CD4-positive, alpha-beta T cell treated with Interleukin-15 for 1 hour (primary cell): Measurements from ENCODE around the gene WIPF2.
A peak's percentile ranks its signal among the peaks of the same experiment; 100 is the strongest.

Experiments used
- DNase-seq: peaks from one replicate; pipeline ENCODE4 v3.0.0-alpha.2; 2020

The WIPF2 gene

DNA sequence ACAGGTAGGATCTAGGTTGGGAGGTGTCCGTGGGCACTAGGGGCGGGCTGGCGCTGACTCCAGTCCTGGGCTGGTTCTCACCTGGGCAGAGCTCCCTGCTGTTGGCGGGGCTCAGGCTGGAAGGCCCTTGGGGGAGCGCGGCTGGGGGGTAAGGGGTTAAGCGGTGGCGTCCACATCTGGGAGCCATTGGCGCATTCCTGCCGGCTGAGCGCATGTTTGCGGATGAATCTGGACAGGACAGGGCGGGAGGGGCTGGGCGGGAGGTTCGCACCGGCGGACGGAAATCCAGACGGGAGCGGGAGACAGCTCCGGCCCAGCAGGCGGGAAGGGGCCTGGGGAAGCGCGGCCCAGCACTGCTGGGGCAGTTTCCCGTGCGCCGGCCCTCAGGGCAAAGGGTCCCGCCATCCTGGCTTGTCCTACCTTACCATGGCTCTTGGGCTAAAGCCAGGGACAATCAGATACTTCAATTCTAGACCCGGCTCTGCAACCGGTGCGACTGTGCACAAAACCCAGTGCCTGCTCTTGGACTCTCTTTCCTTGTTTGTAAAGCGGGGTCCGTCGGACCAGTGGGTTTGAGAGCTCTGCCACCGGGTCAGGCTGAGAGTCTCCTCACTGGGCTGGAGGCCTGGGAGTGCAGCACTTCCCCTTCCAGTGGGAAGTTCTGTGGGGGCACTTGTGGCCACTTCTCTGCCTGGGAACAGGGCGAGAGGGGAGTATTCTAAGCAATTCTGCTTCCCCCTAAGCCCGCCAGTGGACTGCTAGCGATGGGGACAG lies 97.7 kb downstream of the WIPF2 start:
- no peak for DNase-seq

DNA sequence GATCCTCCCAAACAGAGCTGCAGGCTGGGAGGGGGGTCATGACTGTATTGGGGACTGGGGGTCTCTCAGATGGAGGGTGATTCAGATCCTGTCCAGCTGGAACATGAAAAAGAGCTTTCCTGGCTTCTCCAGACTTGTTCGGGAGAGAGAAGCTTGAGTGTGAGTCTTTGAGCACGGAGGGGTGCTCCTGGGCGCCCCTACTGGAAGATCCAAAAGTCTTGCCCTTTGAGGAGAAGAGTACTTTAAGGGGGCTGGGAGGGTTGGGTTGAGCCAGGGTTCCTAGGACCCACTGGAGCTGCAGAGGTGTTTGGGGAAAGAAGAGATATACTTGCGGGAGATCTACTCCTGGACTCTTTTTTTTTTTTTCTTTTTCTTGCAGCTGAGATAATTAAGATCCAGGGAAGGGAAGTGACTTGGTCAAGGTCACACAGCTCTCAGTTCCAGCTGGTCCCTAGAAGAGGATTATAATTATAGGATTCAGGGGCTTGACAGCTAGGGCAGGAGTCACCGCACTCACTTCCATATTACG lies 98.3 kb downstream of the WIPF2 start:
- peak; percentile 43 for DNase-seq

DNA sequence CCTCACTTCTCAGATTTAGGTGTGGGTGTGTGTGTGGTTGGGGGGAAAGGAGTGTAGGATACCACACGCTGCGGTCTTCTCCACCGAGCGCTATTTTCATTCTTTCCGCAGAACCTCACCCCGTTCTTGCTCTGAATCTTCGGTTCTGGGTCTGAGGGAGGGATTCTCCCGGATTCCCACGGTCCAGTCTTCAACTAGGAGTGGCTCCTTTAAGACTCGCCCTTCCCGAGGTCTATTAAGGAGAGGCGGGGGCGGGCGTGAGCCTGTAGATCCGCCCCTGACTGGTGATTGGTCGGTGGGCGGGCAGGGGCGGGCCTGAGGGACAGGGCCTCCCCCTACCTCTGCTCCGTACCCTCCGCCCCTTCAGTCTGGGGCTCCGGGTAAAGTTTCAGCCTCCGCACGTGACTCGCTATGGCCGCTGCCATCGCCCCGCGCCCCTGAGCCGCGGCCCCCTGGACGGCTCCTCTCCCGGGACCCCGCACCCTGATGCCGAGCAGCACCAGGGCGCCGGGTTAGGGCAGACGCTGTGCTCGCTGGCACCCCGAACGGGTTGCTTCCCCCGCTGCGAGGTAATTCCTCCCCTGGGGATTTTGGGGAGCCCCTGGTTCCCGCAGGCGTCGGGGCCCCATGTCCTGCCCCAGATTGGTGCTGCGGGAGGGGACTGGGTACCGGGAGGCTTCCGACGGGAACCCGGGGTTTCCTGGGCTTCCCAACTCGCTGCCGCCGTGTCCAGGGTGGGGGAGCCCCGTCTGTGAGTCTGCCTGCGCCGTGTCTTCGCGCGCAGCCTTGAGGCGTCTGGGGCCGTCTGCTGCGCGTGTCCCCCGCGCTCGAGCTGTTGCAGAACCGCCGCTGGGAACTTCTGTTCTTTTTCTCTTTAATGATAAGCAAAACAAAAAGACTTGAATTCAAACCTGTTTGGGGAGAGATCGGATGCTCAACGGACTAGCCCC lies 99.1 kb downstream of the WIPF2 start:
- peak; percentile 94 for DNase-seq

DNA sequence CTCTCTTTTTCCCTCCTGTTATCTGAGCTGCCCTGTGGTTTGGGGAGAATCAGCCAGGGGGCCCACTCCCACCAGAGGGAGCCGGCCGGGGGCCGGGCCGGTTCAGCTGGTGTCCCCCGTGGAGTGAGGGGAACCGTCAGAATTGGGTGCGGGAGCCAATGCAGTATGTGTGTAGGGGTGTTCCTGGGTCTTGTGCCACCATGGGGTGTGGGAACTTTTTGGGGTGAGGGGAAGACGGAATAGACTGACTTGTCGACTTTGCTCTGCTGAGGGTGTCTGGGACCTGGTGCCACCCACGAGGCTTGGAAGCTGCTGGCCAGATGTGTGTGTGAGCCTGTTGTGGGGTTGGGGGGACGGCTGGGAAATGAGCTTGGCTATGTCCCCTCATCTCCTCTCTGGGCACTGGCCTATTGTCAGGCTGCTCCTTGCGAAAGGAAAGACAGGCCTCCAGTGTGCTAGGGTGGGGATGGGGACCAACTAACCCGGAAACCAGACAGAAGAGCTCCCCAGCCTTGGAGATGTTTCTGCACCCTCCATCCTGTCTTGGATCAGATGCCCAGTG lies 99.8 kb downstream of the WIPF2 start:
- DNase-seq, result no peak

DNA sequence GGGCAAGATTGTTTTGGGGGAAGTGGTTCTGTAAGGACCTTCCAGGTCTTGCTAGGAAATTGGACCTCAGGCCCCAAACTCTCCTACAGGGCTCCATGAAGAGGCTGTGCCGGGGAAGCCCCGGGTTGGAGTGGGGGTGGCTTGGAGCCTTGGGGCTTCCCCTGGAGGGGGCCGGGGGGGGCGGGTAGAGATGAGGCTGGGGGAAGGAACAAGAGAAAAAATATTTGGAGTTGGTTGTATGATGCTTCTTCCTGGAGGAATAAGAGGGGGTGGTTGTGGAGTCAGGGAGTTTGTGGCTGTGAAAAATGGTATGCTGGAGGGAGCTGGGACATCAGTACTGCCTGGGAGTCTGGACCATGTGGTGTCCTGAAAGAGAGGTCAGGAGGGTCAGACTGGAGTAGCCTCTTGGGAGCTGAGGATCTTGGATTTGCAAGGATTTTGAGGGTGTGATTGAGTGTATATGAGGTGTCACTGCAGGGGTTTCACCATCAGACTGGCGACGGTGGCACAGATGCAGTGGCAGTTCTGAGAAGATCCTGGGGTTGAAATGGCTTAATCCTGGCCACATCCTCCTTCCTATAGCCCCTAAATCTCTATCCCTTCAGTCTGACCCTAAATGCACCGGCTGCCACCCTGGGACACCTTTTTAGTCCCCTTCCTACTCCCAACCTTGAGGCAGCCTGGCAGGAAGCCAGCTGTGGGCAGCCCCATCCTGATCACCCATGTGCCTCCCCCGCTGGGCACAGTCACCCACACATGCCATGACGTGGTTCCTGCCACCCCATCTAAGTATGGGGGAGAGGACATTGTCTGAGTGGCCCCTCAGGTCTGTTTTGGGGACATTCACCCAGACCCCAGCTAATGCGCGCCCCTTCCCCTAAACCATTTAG lies 100.8 kb downstream of the WIPF2 start:
- peak; percentile 90 for DNase-seq

DNA sequence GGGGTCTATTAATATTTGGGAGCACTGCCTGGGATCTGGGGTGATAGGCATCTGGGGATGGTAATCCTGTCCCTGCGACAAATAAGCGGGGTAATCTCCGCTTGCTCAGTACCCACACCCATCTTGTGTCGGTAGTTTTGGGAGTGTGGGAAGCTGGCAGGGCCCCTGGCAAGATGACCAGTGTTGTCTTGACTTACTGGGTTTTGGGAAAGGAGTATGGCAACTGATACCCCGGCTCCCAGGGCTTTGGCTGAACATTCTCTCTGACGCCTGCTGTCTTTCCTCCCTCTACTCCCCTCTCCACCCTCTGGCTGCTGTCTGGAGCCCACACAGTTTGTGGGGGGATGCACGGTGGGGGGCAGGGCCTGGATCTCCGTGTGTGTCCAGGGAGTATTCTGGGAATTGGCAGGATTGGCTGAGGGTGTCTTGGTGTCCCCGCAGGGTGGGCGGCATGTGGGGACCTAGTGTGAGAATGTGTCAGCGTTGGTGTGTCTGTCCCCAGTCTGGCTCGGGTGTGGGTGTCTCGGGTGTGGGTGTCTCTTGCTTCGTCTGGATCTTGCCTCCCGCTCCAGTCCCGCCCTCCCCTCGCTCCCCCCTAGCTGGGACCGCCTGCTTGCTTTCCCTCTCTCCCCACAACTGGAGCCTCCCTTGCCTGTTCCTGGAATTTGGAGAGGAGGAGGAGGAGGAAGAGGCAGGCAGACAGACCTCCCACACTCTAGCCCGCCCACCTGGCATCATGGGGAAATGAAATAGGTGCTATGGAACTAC lies 101.8 kb downstream of the WIPF2 start:
- DNase-seq, result peak; percentile 81

DNA sequence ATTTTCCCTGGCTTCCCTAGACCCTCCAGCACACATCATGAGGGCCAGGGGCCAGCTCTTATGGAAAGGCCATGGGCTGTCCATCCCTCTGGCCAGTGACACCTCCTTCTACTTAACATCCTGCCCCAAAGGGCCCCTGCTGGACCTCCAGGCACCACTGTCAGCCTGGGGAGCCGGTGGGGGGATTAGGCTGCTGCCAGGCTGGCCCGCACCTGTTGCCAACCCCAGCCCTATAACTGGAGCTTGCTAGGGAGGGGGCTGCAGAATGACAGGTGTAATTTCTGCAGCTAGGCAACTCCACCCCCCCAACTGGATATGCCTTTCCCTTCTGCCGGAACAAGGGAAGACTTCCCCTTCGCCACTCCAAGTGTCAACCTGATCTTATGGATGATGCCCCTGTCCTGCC lies 102.4 kb downstream of the WIPF2 start:
- DNase-seq, result peak; percentile 49

DNA sequence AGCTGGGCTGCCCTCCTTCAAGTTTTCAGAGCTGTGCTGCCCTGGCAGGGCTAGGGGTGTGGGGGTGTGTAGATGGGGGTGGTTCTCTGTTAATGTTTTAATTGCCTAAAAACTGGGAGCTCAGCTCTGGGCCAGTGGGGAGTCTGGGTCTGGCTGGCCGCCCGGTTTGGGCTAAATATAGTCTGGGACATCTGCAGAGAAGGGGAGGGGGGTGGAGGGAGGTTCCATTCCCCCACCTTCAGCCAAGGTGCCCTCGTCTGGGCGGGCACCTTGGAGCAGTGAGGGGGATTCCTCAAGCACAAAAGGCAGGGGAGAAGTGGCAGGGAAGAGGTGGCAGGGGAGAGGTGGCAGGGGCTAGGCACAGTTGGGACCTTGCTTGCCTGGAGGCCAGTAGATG lies 102.9 kb downstream of the WIPF2 start:
- no peak for DNase-seq

DNA sequence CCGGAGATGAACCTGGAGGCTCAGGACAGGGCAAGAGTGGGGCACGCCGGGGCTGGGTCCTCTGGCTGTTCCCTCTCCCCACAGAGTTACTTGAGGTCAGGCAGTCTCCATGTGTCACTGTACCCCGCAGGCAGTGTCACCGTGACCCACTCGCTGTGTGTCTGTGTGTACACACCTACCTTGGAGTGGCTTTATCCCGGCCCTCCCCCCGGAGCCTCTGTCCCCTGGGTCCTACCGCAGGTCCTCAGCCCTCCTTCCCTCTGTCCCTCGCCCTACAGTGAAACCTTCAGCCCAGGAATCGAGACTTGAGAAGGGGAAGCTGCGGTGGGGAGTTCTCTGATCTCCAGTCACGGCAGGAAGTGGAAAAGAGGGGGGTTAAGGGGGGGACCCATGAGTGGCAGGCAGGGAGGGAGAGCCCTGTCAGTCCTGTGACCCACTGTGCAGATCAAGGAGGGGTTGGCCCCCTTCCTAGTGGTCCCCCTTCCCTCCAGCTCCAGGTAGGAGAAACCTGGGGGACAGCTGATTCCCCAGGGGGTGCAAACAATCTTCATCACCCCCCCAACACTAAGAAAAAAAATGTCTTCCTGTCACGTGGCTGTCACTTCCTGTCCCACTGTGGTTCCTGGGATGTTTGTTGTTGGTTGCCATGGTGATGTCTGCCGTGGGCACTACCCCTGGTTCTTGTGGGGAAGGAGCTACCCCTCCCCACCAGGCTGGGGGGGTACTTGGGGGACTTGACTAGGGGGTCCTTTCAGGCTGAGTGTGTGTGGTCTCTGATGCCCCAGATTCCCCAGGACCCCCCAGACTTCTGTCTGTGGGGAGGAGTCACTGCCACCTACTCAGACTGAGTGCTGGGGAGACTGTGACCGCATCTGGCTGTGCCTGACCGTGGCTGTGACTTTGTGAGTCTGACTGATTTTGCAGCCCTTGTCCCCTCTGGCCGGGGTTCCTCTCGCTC lies 103.5 kb downstream of the WIPF2 start:
- peak; percentile 97 for DNase-seq

DNA sequence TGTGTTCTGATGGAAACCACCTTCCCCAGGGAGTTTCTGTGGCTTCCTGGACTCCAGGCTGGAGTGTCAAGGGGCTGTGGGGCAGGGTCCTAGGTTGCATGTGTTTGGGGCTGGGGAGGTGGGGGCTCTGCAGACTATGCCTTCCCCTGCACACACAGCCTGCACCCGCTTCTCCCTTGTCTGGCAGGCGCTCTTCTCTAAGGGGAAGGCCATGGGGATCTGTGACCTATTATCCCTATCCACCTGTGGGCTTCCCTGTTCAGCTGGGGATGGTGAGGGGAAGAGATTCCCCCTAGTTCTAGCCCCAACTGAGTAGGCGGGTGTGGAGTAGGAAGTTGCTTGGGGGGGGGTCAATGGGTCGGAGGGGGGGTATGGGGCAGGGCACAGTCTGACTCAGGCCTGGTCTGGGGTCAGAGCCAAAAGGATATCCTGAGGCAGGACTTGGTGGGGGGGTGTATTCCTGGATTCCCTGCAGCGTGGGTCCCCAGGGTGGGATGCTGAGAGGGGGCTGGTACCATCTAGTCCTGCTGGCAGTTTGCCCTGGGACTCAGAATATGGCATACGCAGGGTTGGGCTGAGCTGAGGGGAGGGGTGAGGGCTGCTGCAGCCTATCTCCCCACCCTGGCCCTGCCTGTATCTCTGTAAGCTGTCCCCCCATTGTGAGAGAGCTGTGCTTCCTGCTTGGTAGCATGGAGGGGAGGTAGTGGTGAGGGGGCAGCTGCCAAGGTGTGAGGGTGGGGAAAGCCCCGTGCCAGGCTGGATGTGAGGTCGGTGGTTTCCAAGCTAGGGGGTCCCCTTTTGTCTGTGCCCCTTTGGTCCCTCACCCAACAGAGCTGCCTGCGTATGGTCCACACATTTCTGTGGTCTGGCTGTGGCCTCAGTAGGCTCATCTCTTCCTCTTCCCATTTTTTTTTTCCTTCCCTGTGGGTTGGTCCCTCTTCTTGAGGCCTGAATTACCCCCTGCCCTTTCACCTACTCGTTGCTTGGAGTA lies 104.6 kb downstream of the WIPF2 start:
- peak; percentile 94 for DNase-seq

DNA sequence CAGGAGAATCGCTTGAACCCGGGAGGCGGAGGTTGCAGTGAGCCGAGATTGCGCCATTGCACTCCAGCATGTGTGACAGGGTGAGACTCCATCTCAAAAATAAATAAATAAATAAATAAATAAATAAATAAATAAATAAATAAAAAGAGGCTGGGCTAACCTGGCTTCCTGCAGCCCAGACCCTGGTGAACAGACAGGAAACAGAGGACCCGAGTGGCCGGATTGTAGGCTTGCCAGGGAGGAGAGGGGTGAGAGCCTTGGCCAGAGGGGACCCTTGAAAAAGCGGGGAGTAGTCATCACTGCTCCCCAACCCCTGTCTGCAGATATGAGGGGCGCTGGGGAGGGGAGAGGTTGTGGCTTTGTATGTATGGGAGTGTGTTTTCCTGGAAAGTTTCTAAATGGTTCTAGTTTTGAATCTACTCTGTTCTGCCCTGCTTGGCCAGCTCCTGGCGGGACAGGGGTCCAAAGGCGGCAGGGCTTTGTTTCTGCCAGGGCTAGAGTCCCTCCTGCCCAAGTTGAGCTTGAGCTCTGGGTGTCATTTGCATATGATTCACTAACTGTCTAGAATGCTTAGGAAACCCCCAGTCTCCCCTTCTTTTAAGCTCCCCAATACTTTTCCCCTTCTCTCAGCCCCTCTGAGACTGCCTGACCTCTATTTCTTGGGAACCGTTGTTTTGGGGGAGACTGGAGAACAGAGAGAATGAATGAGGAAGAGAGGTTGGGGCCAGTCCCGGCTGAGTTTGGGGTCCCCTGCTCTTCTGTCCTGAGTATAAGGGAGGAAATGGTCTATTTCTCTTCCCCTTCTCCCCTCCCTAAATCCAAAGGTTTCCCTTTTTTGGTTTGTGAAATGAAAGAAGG lies 106.3 kb downstream of the WIPF2 start:
- peak; percentile 60 for DNase-seq

DNA sequence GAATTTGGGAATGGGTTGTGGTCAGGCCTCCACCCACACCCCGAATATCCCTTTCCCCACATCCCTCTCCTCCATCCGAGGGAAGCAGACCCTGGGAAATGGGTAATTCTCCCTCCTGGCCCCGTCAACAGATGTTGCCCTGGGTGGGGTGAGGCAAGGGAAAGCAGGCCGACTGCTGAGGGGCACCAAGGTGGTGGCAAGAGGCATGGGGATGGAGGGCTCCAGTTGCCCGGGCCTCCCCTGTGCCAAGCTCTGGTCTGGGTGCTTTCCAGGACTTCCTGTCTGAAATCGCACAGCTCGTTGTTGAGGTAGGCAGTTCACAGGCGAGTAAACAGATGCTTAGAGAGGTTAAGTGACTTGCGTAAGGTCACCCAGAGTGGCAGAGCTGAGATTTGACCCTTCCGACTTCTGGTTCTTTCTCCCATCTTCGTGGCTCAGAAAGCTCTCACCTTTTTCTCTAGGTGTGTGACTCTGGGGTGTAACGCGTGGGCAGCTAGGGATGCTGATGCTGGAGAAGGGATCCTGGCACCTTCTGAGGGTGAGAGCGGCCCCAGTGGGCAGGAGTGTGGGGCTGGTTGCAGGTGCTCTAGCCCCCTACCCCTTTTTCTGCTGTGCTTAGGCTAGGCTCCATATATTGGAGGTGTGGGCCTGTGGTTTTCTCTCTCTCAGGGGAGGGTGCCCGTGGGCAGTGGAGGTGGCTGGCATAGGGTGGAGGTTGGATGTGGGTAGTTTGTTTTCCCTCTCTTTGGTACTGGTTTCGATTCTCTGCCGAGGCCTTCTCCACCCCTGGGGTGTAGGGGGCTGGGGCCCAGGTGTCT lies 107.1 kb downstream of the WIPF2 start:
- peak; percentile 85 for DNase-seq

DNA sequence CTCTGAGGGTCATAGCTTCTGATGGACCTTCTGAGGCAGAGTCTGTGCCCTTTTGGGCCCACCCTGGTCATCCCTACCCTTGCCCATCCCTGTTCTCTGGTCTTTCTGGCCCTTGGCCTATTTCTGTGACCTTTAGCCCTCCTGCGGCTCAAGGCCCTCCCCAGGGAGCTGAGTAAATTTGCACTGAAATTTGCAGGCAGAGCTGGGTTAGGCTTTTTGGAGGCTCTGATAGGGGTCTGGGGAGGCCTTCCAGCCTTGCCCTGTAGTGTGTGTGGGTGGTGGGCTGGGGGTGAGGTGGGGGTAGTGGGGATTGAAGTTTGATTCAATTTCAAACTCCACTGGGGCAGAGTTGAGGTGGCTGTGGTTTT lies 107.7 kb downstream of the WIPF2 start:
- no peak for DNase-seq

DNA sequence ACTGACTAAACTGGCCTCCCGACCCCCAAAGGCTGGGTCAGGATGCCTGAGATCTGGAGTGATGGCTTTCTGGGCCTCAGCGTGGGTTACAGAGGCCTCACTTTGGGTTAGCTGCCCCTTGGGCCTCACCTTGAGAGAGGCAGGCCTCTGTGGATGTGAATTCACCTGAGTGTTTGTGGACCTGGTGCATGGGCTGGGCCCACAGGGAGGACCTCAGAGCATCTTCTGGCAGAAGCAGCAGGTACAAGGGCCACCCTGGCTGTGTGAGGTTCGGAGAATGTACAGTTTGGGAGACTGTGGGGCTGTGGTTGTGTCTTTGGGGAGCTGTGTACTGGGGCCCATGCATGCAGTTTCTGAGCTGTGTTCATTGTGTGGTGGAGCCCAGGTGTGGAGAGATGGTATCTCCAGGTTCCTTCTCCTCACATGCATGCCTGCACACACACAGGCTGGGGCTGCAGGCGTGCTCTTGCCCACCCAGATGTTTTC lies 108.2 kb downstream of the WIPF2 start:
- DNase-seq, result no peak

DNA sequence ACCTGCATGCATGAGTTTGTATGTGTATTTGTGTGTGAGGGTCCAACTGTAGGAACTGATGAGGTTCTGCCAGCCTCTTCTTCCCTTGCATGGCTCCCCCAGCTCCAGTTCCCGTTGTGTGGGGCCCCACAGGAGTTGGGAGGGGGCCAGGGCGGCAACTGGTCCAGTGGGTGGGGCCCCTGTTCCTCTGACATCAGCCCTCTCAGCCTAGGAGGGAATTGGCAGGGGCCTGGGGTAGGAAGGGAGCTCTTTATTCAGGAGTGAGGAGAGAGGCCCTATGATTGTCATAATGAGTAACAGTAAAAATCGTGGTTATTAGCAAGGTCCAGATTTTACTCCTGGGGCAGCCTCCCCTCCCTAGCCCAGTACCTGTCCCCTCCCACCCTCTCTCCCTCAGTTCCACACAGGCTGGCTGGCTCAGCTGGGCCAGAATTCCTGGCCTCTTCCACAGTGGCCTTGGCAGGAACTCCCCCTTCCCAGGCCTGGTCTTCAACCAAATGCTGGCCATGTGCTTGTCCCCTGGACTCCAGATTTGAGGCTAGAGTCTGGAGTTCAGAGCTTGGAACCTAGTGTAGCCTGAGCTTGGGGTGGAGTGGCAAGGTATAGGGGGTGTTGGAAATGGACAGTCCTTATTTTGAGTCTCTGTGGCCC lies 108.8 kb downstream of the WIPF2 start:
- DNase-seq, result no peak

DNA sequence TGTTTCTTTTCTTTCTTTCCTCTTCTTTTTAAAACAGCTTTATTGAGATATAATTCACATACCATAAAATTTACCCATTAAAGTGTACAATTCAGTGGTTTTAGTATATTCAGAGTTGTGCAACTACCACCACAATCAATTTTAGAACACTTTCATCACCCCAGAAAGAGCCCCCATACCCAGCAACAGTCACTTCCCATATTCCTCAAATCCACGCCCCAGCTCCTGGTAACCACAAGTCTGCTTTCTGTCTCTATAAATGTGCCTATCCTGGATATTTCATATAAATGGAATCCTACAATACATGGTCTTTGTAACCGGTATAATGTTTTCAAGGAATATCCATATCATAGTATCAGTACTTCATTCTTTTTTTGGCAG lies 109.3 kb downstream of the WIPF2 start:
- no peak for DNase-seq
